Fibroblast of lung (primary cell): Measurements from ENCODE around the gene GRIK4. TPM values are rescaled to one million over a fixed set of nuclear protein-coding genes. Genes with fewer than 3 reads are reported as not detected.

Experiments used
- DNase-seq, 2 donors: peaks; one replicate each; pipeline versions ENCODE4 v3.0.0 to v3.0.0-alpha.2; 2010; ENCODE audit warnings: low read depth in 2 of 2
- H2AFZ ChIP-seq: 2 replicates; pipeline ENCODE4 v1.5.1; 2012; ENCODE audit warnings: low read length, control low read depth, inconsistent platforms
- H3K27ac ChIP-seq: 2 replicates; pipeline ENCODE4 v1.5.1; 2011; ENCODE audit warnings: low read length, control low read depth; ENCODE audit not compliant: insufficient read depth
- H3K27me3 ChIP-seq: 2 replicates; pipeline ENCODE4 v1.5.1; 2011; ENCODE audit warnings: mild to moderate bottlenecking, low read length; ENCODE audit not compliant: control insufficient read depth, insufficient read depth
- H3K36me3 ChIP-seq: 2 replicates; pipeline ENCODE4 v1.5.1; 2011; ENCODE audit warnings: low read length; ENCODE audit not compliant: control insufficient read depth, insufficient read depth
- H3K4me1 ChIP-seq: 2 replicates; pipeline ENCODE4 v1.5.1; 2011; ENCODE audit warnings: low read length; ENCODE audit not compliant: control insufficient read depth, insufficient read depth; ENCODE audit errors: extremely low read depth
- H3K4me2 ChIP-seq: 2 replicates; pipeline ENCODE4 v1.5.1; 2011; ENCODE audit warnings: low read length, control low read depth; ENCODE audit not compliant: insufficient read depth; ENCODE audit errors: extremely low read depth
- H3K4me3 ChIP-seq, 4 experiments: fragments of 200-600 bp in 1 of 4; sonication (generic) in 1 of 4; replicated peaks in 1 of 4; 2 replicates each; pipeline ENCODE4 v1.5.1; 2011 to 2016; ENCODE audit warnings: low read length in 4 of 4, low read depth in 3 of 4, mild to moderate bottlenecking in 3 of 4, control low read depth in 2 of 4, inconsistent platforms in 1 of 4, mixed read lengths in 1 of 4; ENCODE audit not compliant: insufficient read depth in 1 of 4; ENCODE audit errors: control extremely low read depth in 1 of 4
- H3K79me2 ChIP-seq: 2 replicates; pipeline ENCODE4 v1.5.1; 2012; ENCODE audit warnings: mild to moderate bottlenecking, low read length, inconsistent platforms; ENCODE audit not compliant: control insufficient read depth, insufficient read depth
- H3K9ac ChIP-seq: 2 replicates; pipeline ENCODE4 v1.5.1; 2011; ENCODE audit warnings: mild to moderate bottlenecking, low read length, control low read depth; ENCODE audit not compliant: insufficient read depth
- H3K9me3 ChIP-seq: 2 replicates; pipeline ENCODE4 v1.5.1; 2012; ENCODE audit warnings: low read depth, low read length; ENCODE audit not compliant: control insufficient read depth, insufficient read depth
- H4K20me1 ChIP-seq: 2 replicates; pipeline ENCODE4 v1.5.1; 2011; ENCODE audit warnings: low read length; ENCODE audit not compliant: control insufficient read depth, insufficient read depth; ENCODE audit errors: extremely low read depth
- CTCF ChIP-seq, 2 donors: IDR thresholded peaks in 1 of 2; conservative IDR thresholded peaks in 1 of 2; 1 replicate in 1 of 2; 2 replicates in 1 of 2; pipeline ENCODE4 v1.5.1; 2011 to 2012; ENCODE audit warnings: low read length in 2 of 2, control low read depth in 1 of 2, inconsistent platforms in 1 of 2, low read depth in 1 of 2, mild to moderate bottlenecking in 1 of 2
- EZH2 ChIP-seq: IDR thresholded peaks from 2 replicates; pipeline ENCODE4 v1.5.1; 2012; ENCODE audit warnings: low read length, control low read depth, mild to moderate bottlenecking; ENCODE audit errors: missing control alignments
- polyA plus RNA-seq, 2 donors: library from polyadenylated mRNA; depleted of rRNA in 1 of 2; stranded (reverse) in 1 of 2; unstranded in 1 of 2; fragments of >200 nt; gene quantifications; 2 replicates each; pipeline ENCODE4 v1.2.1, GENCODE V29; 2011 to 2012; ENCODE audit warnings: missing spikeins in 1 of 2
- total RNA-seq: library from RNA; depleted of rRNA; stranded (reverse); fragments of >200 nt; gene quantifications from 2 replicates; pipeline ENCODE4 v1.2.1, GENCODE V29; 2014

The GRIK4 gene
- total and polyA plus RNA-seq, 2 donors (not counting 1 experiment from before 2014, with no cell fraction given): 0.17 to 1.5 TPM

GRCh38 chr11:120869516-120870011, 358.0 kb downstream of the GRIK4 start:
- no peak overlapping the region for H3K27ac ChIP-seq
- no peak overlapping the region for H2AFZ ChIP-seq
- H3K4me1 ChIP-seq: no peaks in the 10 kb centered on the region
- no peaks in the 10 kb centered on the region for H3K79me2 ChIP-seq
- no peak overlapping the region for H3K4me2 ChIP-seq
- no peaks in the 10 kb centered on the region for H3K9me3 ChIP-seq
- DNase-seq: no peak
- no peaks in the 10 kb centered on the region for H3K27me3 ChIP-seq
- H3K36me3 ChIP-seq: no peaks in the 10 kb centered on the region
- no peak overlapping the region for H3K9ac ChIP-seq
- no peak overlapping the region for H3K4me3 ChIP-seq
- H4K20me1 ChIP-seq: no peaks in the 10 kb centered on the region
- no peak for TF ChIP-seq CTCF (conservative IDR thresholded peaks at IDR 0.05 in 1 of 2, IDR thresholded peaks at IDR 0.05 in 1 of 2; ENCODE audit: low read depth in 1 of 2, low read length in 2 of 2)
- no peak for TF ChIP-seq EZH2

GRCh38 chr11:120871194-120871593, 359.6 kb downstream of the GRIK4 start:
- Histone ChIP-seq H3K9me3 (no peaks in the 10 kb centered on the region), H3K9ac (no peak overlapping the region), H3K4me1 (no peaks in the 10 kb centered on the region), H2AFZ (no peak overlapping the region), H3K4me2 (no peak overlapping the region), H4K20me1 (no peaks in the 10 kb centered on the region), H3K36me3 (no peaks in the 10 kb centered on the region), H3K27ac (no peak overlapping the region), H3K27me3 (no peaks in the 10 kb centered on the region), H3K4me3 (no peak overlapping the region), H3K79me2 (no peaks in the 10 kb centered on the region)
- TF ChIP-seq CTCF (conservative IDR thresholded peaks at IDR 0.05 in 1 of 2, IDR thresholded peaks at IDR 0.05 in 1 of 2; ENCODE audit: low read depth in 1 of 2, low read length in 2 of 2): no peak
- TF ChIP-seq EZH2: no peak
- no peak for DNase-seq

- no peak overlapping the region for H3K4me3 ChIP-seq
- no peak overlapping the region for H2AFZ ChIP-seq
- H3K27me3 ChIP-seq: no peaks in the 10 kb centered on the region
- H4K20me1 ChIP-seq: no peaks in the 10 kb centered on the region
- no peak overlapping the region for H3K9ac ChIP-seq
- H3K27ac ChIP-seq: no peak overlapping the region
- H3K4me2 ChIP-seq: no peak overlapping the region
- no peak for TF ChIP-seq EZH2
- TF ChIP-seq CTCF (conservative IDR thresholded peaks at IDR 0.05 in 1 of 2, IDR thresholded peaks at IDR 0.05 in 1 of 2; ENCODE audit: low read depth in 1 of 2, low read length in 2 of 2): no peak
- no peaks in the 10 kb centered on the region for H3K9me3 ChIP-seq
- no peaks in the 10 kb centered on the region for H3K4me1 ChIP-seq
- DNase-seq: no peak
- H3K36me3 ChIP-seq: no peaks in the 10 kb centered on the region
- H3K79me2 ChIP-seq: no peaks in the 10 kb centered on the region
These were observed 360.4 kb downstream of the GRIK4 start for GRCh38 chr11:120871924-120872323.
